HG03159 (cell line): ENCODE data around the gene TOM1.

Source experiments
- ATAC-seq: cut with Tn5 transposase; IDR thresholded peaks from one replicate; pipeline ENCODE4 v1.9.1; 2021; ENCODE audit warnings: mild to moderate bottlenecking, moderate library complexity; ENCODE audit not compliant: unreplicated experiment

Gene TOM1

GRCh38 chr22:35322126-35322525 is 22.4 kb downstream of the TOM1 start:
- ATAC-seq: no peak

- ATAC-seq: no peak
Observed at GRCh38 chr22:35322893-35323292, 23.2 kb downstream of the TOM1 start.

GRCh38 chr22:35323305-35323704 is 23.6 kb downstream of the TOM1 start:
- ATAC-seq: no peak

- ATAC-seq: no peak
Observed at GRCh38 chr22:35324067-35324466, 24.4 kb downstream of the TOM1 start.

- no peak for ATAC-seq
Observed at GRCh38 chr22:35324762-35325161, 25.1 kb downstream of the TOM1 start.

- ATAC-seq: no peak
Observed at GRCh38 chr22:35325209-35325608, 25.5 kb downstream of the TOM1 start.

GRCh38 chr22:35326854-35327562 is 27.3 kb downstream of the TOM1 start:
- no peak for ATAC-seq

- no peak for ATAC-seq
Observed at GRCh38 chr22:35327690-35328471, 28.2 kb downstream of the TOM1 start.

GRCh38 chr22:35328472-35328885 is 28.8 kb downstream of the TOM1 start:
- no peak for ATAC-seq

GRCh38 chr22:35329114-35329847 is 29.6 kb downstream of the TOM1 start:
- ATAC-seq: no peak

- no peak for ATAC-seq
Observed at GRCh38 chr22:35330258-35330861, 30.7 kb downstream of the TOM1 start.

GRCh38 chr22:35332278-35332677 is 32.6 kb downstream of the TOM1 start:
- ATAC-seq: no peak

- no peak for ATAC-seq
Observed at GRCh38 chr22:35333220-35333619, 33.5 kb downstream of the TOM1 start.

- ATAC-seq: no peak
Observed at GRCh38 chr22:35334004-35334403, 34.3 kb downstream of the TOM1 start.

- ATAC-seq: no peak
Observed at GRCh38 chr22:35335468-35335867, 35.8 kb downstream of the TOM1 start.

- no peak for ATAC-seq
Observed at GRCh38 chr22:35335936-35336781, 36.5 kb downstream of the TOM1 start.

GRCh38 chr22:35337932-35338331 is 38.2 kb downstream of the TOM1 start:
- ATAC-seq: no peak

- no peak for ATAC-seq
Observed at GRCh38 chr22:35341090-35341874, 41.6 kb downstream of the TOM1 start.

GRCh38 chr22:35342390-35342789 is 42.7 kb downstream of the TOM1 start:
- no peak for ATAC-seq
